ENCODE data around the gene POLD2.

- TF ChIP-seq CTCF (conservative IDR thresholded peaks at IDR 0.05 in 1 of 2, IDR thresholded peaks at IDR 0.05 in 1 of 2; ENCODE audit: extremely low read depth in 1 of 2, insufficient read depth in 1 of 2, low read depth in 1 of 2, low read length in 2 of 2) (no peak), EZH2 (IDR thresholded peaks at IDR 0.05; ENCODE audit: borderline replicate concordance, low read length) (no peak)
Measured at GRCh38 chr7:44095781-44096180, 27.6 kb downstream of the POLD2 start.

All from mammary epithelial cell (primary cell).